SU-DHL-6 (cell line): Measurements from ENCODE around the gene ITGA2B.

Experiments
- EZH2phosphoT487 ChIP-seq: fragments of 200-600 bp; sonication (generic), shearing (Covaris generic); conservative IDR thresholded peaks from 2 replicates; pipeline ENCODE4 v1.6.1; 2018; ENCODE audit warnings: mild to moderate bottlenecking, antibody characterized with exemption, low read length, moderate library complexity, mixed read lengths
- TF ChIP-seq, protein P1 (sequence below): fragments of 200-600 bp; sonication (generic); IDR thresholded peaks from one replicate; pipeline ENCODE4 v1.5.1; 2017; ENCODE audit warnings: antibody characterized with exemption, mild to moderate bottlenecking, low read length, moderate library complexity; ENCODE audit not compliant: insufficient read depth, poor library complexity, severe bottlenecking

DNA sequence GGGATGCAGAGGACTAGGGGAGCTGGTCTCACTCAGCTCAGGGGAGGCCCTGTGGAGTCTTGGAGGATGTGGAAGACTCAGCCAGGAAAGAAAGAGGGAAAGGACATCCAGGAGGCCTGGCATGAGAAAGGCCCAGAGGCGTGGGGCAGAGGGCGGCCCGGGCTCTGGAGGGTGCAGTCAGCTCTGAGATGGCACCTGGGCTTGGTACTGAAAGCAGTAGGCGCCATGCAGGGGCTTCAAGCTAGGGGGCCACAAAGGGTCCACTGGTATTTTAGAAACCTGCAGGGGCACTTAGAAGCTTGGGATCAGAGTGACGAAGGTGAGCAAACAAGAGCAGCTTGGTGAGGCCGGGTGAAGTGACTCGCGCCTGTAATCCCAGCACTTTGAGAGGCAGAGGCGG lies 31.4 kb downstream of the ITGA2B start:
- TF ChIP-seq, protein P1, sequence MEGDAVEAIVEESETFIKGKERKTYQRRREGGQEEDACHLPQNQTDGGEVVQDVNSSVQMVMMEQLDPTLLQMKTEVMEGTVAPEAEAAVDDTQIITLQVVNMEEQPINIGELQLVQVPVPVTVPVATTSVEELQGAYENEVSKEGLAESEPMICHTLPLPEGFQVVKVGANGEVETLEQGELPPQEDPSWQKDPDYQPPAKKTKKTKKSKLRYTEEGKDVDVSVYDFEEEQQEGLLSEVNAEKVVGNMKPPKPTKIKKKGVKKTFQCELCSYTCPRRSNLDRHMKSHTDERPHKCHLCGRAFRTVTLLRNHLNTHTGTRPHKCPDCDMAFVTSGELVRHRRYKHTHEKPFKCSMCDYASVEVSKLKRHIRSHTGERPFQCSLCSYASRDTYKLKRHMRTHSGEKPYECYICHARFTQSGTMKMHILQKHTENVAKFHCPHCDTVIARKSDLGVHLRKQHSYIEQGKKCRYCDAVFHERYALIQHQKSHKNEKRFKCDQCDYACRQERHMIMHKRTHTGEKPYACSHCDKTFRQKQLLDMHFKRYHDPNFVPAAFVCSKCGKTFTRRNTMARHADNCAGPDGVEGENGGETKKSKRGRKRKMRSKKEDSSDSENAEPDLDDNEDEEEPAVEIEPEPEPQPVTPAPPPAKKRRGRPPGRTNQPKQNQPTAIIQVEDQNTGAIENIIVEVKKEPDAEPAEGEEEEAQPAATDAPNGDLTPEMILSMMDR: no peak
- TF ChIP-seq EZH2phosphoT487: no peak
